RKO (cell line): Measurements from ENCODE around the gene MAB21L2.

Experiments
- DNase-seq: peaks from one replicate; pipeline ENCODE4 v3.0.0-alpha.2; 2016; ENCODE audit warnings: low spot score

MAB21L2 gene

DNA sequence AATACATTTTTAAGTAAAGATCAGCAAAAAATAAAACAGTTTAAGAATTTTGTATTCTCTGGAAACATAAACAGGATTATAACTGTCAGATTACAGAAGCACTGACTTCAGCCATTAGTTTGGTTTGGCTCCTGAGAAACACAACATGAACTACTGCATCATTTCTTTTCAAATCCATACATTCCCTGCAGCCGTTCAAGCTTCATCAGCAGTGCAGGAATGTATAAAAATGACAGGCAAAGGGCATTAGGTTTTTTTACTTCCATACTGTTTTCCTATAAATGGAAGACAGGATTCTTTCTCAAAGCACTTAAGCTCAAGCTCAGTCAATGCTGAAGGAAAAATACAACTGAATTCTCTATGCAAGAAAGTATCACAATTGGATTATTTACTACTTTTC lies 4.2 kb upstream of the MAB21L2 start:
- no peak for DNase-seq

DNA sequence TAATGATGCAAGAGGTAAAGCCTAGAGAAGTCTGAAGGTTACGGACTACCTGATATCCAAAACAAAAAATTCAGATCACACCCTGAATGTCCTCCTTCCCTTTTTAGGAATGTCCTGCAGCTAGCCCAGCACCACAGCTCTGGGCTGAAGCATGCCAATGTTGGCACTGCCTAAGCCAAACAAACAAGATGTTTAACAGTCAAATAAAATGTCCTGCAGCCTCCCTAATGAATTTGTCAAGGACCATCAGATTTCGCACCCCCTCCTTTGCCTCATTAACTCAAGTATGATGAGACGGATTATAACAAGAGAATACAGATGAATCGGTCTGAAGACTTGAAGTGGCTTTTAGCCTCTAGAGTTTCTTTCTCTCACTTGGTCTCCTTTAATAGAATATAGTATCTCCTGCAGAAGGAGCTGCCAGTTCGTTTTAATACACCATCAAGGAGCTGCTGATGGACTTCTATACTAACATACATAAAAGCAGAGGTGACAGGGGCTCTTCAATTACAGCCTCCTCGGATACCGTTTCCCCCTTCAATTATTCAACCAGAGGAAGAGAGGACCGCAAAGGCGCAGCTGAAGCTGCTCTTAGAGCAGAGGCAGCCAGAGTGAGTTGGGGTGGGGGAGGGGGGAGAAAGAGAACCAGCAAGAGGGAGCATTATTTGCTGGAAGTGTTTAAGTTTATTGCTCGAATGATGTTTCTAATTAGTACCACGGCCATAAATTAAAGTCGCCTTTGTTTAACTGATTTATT lies 3.0 kb upstream of the MAB21L2 start:
- DNase-seq, result no peak

DNA sequence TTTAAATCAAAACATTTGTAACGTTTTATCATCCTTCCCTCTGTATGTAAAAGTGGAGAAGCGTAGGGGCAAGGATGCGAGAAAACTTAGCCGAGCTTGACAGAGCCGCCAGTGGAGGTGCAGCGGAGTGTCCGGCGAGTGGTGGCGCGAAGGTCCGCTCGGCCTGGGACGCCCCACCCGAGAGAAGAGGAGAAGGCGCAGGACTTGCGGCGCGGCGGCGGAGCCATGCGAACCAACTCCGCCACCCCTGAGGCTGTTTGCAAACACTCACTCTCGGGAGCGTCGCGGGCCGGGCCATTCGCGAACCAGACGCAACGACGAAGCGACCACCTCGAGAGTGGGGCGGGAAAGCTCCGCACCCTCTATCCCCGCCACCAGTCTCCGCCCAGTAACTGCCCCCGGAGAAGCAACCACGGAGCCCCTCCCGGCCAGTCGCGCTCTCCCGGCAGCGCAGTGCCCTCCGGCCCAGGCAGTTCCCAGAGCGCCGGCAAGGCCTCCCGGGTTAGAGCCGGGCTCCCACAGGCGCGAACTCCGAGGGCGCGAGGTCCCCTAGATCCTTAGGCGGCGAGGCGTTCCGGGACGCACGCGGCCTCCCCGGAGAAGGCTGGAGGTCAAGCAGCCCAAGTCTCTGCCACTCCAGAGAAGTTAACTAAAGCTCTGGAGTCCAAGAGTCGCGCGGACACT lies 2.3 kb upstream of the MAB21L2 start:
- DNase-seq, result no peak

DNA sequence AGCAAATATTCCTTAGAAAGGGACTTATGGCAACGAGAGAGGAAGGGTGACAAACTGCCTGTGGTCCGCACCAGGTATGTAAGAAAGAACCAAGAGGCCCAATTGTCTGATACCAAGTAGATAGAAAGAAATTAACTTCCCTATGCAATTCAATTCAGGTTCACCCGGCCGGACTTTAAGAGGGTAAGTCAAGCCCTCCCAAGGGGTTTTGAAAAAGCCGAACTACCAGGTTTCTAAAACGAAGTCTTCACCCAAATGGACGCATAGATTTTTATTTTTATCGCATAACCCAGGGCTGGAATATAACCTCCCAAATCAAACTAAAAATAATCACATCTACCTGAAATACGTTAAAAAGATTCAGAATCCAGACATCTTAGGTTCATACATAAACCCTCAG lies 1.6 kb upstream of the MAB21L2 start:
- no peak for DNase-seq

DNA sequence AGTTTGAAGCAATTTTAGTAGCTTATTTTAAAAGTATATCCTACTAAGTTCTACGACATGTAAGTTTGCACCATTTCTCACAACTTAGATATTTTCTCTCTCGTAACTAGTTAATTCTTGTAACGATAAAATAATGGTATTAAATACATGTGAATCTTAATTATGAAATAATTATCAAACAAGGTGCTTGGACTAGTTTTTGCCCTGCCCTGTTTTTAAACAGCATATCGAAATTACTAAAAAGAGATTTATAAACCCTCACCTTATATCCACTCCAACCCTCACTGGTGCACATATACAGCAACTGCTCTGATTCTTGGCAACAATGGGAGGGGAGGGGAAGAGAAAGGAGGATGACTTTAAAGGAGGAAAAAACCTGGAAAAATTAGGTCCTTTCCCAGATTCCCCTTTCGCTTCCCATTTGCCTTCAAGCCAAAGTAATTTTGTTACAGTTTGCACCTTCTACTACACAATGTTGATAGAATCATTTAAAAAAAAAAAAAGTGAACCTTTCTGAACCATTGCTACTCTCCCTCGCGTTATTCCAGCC lies 820 bp upstream of the MAB21L2 start:
- DNase-seq, result no peak

DNA sequence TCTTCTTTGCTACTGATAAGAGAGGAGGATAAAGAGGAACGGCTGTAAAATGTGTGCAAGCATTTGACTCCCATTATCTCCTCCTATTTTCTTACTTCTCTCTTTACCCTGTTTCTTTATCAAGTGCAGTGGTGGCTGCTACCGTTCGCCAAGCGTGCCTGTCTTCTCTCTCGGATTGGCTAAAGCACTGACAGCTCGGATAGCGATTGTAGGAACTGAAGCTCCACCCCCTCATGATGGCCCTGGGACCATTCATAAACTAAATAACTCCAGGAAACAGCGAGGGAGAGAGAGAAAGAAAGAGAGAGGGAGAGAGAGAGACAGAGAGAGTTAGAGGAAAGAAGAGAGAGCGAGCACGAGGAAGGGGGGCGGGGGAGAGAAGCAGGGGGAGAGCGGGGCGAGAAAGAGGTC lies 305 bp upstream of the MAB21L2 start:
- no peak for DNase-seq

DNA sequence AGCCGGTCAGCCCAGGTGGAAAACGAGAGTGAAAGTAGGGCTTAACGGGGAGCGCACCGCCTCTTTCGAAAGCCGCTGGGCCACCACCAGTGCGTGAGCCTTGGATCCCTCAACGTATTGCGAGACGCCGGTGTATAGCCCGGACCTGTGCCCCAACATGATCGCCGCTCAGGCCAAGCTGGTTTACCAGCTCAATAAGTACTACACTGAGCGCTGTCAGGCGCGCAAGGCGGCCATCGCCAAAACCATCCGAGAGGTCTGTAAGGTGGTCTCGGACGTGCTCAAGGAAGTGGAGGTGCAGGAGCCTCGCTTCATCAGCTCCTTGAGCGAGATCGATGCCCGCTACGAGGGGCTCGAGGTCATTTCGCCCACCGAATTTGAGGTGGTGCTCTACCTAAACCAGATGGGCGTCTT lies 929 bp downstream of the MAB21L2 start:
- DNase-seq, result no peak

DNA sequence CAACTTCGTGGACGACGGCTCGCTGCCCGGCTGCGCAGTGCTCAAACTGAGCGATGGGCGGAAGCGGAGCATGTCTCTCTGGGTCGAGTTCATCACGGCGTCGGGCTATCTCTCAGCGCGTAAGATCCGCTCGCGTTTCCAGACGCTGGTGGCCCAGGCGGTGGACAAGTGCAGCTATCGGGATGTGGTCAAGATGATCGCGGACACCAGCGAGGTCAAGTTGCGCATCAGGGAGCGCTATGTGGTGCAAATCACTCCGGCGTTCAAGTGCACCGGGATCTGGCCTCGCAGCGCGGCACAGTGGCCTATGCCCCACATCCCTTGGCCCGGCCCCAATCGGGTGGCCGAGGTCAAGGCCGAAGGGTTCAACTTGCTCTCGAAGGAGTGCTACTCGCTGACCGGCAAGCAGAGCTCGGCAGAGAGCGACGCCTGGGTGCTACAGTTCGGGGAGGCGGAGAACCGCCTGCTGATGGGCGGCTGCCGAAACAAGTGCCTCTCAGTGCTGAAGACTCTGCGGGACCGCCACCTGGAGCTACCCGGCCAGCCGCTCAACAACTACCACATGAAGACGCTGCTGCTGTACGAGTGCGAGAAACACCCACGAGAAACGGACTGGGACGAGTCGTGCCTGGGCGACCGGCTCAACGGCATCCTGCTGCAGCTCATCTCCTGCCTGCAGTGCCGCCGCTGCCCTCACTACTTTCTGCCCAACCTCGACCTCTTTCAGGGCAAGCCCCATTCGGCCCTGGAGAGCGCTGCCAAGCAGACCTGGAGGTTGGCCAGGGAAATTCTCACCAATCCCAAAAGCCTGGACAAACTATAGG lies 1.5 kb downstream of the MAB21L2 start:
- DNase-seq, result no peak

DNA sequence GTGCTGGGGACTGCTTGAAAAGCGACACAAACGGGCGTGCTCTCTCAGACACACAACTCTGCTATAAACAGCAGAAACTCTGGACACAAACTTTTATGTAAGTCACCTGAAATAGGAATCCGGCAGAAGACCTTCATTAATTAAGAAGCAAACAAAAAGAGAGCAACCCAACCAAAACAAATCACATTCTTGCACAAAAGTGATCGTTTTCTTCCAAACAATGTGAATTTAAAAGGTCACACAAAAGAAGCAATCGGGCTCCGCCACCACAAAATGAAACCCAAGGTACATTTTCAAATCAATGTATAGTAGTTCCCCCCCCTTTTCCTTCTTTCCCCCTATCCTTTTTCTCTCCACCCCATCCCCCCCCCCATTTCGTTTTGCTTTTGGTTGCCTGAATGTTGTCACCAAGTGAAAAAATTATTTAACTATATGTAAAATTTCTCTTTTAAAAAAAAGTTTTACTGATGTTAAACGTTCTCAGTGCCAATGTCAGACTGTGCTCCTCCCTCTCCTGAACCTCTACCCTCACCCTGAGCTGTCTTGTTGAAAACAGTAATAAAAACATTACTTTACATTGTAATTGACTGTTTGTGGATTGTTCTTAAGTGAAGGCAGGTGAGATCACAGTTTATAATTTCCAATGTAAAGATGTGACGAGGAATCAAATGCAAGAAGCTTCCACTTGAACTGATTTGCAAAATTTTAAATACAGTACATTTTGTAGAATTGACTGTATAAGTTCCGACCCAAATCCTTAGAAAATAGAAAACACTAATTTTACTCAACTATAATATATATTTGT lies 2.4 kb downstream of the MAB21L2 start:
- DNase-seq, result no peak

DNA sequence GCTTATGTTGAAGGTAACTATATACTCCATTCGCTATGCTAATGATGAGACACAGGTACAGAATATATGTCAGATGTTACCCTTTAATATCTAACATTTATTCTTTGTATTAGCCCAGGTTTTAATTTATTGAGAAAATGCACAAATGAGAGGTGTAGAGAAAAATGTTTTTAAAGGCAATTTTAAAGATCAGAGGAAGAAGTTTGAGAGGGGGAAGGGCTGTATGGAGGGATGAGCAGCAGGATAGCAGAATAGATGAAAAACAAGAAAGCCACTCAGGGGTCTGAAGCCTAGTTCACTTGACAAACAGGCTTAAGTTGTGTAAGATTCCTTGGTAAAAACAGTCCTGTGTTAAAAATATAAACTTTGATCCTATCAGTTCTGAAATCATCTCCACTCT lies 3.7 kb downstream of the MAB21L2 start:
- no peak for DNase-seq

DNA sequence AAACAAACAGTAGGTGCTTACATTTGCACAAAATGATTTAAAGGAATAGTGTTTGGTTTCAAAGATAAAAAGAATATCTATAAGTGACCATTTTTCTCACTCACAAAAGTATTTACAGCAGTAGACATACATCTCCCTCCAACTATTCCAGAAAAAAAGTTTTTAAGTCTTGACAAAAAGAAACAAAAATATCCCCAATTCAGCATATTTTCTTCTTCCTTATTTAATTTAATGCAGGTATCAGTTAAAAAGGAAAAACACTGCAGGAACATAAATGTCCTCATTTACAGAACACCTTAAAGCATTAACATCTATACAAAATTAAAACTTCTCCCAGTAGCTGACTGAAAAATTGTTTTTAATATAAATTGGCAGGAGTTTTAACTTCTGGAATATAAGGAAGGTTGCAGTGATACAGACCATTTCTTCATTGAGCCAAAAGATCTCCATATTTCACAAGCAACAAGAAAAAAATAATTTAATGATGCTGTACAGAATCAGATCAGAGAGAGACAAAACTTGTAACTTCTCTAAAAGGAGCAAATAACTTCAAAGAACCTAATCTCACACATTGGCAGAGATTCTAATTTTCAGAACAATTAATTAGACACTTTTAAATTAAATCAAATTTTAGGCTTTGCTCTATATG lies 4.3 kb downstream of the MAB21L2 start:
- no peak for DNase-seq

DNA sequence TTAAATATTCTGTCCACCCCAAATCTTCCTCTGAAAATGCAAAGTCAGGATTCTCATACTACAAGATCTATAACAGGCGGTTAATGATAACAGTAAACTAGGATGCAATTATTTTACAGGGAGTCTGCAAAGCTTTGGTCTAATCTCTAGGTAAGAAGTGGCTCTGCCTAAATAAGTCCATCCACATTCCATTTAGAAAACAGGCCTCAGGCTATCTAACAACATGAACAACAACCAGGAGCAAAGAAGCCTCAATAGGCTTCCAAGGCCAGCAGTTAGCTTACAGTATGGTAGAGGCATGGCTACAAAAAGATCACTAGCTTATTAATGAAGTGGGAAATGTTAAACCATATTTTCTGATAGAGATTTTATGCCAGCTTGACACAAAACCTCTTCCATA lies 6.4 kb downstream of the MAB21L2 start:
- no peak for DNase-seq

DNA sequence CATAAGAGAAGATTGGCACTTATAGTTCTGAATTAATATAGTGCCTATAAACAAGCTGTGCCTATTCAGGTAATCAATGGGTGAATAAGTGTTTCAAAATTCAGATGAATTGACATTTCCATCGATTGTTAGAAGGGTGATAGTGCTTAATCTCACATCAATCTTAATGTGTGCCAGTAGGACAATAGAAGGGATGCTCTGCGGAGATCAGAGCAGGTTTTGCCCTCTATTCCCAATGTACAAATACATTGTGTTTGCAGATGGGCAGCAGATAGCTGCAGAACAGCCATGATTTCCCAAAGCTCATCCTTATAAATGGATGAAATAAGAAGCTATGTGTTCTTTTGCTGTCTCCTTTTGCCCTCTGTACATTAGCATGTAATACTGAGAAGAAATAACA lies 7.2 kb downstream of the MAB21L2 start:
- no peak for DNase-seq

DNA sequence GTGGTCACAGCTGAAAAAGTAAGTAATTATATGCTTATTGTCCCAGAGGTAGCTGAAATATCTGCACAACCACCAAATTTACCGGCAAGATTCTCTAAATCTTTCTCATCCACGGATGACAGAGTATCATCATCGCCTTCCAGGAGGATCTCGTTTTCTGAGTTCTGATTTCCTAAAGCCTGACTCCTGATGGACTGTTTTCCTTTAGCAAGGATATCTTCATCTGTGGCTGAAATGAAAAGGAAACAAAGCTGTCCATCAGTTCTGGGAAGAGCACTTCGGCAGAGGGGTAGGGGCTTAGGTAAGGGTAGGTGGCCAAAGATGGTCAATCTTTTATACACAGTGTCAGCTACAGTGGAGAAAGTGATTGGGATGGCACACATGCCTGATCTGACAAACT lies 8.7 kb downstream of the MAB21L2 start:
- DNase-seq, result no peak

DNA sequence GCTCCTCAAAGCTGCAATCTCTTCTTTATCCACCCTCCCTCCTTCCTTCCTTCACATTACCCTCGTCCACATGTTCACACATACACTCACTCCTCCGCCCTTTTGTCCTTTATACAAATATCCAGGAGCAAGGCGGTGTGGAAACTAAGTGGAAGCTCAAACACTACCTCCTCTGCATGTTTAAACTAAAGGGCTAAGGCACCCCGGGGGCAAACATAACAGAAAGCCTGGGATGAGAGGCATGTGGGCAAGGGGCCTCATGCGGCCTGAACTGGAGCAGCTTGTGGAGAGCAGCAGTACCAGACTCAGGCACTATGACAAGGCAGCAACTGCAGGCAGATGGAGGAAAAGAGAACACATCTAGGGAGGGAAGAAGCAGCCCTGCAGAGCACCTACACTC lies 9.5 kb downstream of the MAB21L2 start:
- no peak for DNase-seq

DNA sequence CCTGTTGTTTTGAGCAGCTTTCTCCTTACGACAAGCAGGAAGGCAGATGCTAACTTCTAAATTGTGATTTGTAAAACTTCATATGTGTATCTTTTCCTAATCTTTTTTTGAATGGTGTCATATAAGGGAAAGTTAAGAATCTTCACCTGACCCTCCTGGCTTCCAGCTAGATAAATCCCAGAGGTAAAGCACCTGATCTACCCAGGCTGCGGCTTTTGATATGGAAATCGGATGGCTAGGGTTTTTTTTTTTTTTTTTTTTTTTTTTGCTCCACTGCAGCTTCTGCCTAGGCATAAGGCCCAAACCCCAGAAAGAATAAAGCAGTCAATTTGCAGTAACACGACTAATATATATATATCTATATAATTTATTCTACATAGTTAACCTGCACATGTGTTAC lies 10.0 kb downstream of the MAB21L2 start:
- DNase-seq, result no peak

DNA sequence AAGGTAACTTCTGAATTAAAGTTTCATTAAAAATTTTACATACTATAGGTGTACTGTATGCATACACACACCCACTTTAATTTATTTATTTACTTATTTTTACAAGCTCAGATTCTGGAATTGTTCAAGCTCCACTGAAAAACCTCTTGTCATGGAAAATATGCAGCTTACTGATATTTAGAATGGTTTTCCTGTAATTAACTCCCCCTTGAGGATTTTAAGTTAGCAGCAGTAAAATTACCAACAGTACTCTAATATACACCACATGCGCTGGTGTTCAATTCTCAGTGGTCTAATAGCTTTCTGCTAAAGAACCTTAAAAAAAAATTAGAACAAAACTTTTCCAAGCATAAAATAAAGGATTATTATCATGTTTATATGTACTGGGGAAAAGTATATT lies 12.0 kb downstream of the MAB21L2 start:
- peak; percentile 22 for DNase-seq

DNA sequence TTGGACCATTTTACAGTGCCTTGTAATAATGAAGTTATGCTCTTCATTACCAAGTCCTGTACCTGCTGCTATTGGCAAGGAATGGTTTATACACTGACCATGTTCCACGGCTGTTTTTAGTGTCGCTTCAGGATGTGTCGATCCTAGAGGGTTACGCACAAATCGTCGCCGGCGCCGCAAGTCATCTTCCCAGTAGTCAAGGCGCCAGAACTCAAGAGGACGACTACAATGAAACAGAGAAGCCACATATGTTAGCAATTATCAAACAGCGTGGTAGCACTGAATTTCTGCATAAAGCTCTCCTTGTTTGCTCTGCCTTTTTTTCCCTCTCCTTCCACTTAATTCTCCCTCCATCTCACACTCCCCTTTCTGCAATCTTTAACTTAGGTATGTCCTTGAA lies 17.0 kb downstream of the MAB21L2 start:
- DNase-seq, result no peak

DNA sequence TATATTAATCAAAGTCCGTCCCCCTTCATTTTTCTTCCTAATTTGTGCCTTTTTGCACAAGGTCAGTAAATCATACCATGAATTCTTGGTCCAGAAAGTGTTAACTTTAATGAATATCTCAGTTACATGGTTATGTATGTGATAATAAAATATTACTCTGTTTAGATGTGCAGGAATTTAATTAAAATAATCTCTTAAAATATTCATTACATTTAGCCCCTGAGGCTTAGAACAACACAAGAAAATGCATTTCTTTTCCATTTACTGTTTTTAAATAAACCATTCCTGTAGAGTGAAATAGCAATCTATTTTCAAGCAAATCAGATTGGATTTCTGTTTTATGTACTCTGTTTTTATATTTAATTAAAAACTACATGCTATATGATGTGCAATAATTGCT lies 17.6 kb downstream of the MAB21L2 start:
- no peak for DNase-seq

DNA sequence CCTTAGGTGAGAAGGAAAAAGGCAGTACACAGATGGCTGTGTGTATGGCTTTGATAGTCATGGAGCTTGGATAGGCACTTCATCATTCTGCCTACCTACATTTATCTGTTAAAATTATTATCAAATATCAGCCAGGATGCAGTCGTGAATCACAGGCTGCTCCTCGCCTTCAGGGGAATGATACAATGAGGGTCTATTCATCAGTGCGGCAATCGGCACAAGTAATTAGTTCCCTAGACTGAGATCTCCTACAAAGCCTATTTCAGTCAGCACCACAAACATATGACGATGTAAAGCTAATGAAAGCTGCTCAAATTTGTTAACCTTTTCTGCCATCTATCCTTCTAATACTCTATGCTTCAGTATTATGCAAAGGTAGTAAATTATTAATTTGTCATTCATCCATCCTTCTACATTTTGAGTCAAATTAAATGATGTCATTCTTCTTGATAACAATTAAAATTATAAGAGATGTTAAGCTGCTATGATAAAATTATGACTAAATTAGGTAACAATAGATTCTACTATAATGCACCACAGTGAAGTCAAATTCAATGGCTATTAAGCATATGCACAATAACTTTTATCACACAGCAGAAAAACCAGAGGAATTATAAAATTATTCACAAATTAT lies 19.0 kb downstream of the MAB21L2 start:
- no peak for DNase-seq

DNA sequence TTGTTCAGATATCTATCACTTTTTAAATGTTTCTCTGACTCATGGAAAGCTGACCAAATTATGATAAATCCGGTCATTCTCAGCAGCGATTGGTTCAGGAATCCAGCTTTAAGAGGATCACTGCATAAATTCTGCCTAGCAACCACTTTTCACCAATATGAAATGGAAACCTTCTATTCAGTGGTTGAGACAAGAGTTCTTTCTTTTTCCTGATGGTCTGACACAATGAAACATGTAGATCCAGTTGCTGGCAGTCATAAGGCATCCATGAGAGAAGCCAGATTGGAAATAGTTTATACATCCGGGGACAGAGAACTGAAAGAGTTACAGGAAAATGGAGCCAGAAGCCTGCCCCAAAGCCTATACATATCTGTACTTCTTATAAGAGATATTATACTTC lies 27.2 kb downstream of the MAB21L2 start:
- no peak for DNase-seq
